Measurements from ENCODE around the gene MSH5. TPM values are rescaled to one million over a fixed set of nuclear protein-coding genes. Genes with fewer than 3 reads are reported as not detected.

Gene MSH5
- total RNA-seq, 3 donors from 2014 or later, result 14.1 to 29.9 (median 29.7) TPM

- ATAC-seq, result no peak
- intact Hi-C loops (cut with DNase I, micrococcal nuclease), result no loop called here
- TF ChIP-seq, protein P1, sequence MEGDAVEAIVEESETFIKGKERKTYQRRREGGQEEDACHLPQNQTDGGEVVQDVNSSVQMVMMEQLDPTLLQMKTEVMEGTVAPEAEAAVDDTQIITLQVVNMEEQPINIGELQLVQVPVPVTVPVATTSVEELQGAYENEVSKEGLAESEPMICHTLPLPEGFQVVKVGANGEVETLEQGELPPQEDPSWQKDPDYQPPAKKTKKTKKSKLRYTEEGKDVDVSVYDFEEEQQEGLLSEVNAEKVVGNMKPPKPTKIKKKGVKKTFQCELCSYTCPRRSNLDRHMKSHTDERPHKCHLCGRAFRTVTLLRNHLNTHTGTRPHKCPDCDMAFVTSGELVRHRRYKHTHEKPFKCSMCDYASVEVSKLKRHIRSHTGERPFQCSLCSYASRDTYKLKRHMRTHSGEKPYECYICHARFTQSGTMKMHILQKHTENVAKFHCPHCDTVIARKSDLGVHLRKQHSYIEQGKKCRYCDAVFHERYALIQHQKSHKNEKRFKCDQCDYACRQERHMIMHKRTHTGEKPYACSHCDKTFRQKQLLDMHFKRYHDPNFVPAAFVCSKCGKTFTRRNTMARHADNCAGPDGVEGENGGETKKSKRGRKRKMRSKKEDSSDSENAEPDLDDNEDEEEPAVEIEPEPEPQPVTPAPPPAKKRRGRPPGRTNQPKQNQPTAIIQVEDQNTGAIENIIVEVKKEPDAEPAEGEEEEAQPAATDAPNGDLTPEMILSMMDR (IDR thresholded peaks at IDR 0.05), result no peak
- Histone ChIP-seq H3K36me3 (ENCODE audit: low read depth) (no peaks in the 10 kb centered on the region), H3K4me3 (no peak overlapping the region), H3K4me1 (ENCODE audit: low read depth) (peaks cover 21% of the 10 kb centered on the region), H3K9me3 (no peaks in the 10 kb centered on the region)
- DNase-seq, result no peak
Measured at GRCh38 chr6:31719001-31719400, 20.8 kb upstream of the MSH5 start.

DNA sequence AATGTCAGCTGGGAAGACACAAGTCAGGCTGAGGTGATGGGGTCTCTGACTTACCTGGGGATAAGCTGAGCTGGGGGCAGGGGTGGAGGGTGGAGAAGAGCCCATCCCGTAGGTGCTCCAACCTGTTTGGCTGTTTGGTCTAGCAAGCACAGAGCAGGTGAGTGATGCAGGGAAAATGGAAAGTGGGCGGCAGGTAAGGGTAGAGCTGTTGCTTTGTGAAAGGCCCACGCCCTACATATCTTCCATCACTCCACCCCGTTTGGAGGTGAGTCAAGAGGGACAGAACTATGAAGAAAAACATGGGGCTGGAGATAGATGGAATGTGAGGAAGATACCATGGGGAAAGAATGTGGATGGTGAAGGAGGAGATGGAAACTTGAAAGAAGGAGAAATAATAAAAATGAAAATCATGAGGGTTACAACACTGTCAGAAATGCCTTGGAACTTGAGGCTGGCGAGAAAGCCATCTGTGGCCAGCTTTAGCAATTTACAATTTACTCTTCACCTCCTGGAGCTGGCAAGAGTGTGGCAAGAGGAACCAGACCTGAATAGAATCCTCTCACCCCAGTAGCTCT, 19.5 kb upstream of the MSH5 start:
- H3K9me3 ChIP-seq, result no peaks in the 10 kb centered on the region
- H3K4me3 ChIP-seq, result no peak overlapping the region
- peak; percentile 6 for ATAC-seq
- TF ChIP-seq, protein P1 (IDR thresholded peaks at IDR 0.05), result no peak
- H3K4me1 ChIP-seq (ENCODE audit: low read depth), result peaks cover 16% of the 10 kb centered on the region
- intact Hi-C loops (cut with DNase I, micrococcal nuclease), result no loop called here
- H3K36me3 ChIP-seq (ENCODE audit: low read depth), result no peaks in the 10 kb centered on the region
- DNase-seq, result no peak

GRCh38 chr6:31721351-31722020, 18.3 kb upstream of the MSH5 start, which contains the start of gene LY6G6C:
TSS of gene LY6G6C (minus strand) at chr6:31721746. CDS start at chr6:31721679, 67 bp downstream.
- no peak for ATAC-seq
- TF ChIP-seq, protein P1 (IDR thresholded peaks at IDR 0.05), result no peak
- intact Hi-C loops (cut with DNase I, micrococcal nuclease), result no loop called here

DNA sequence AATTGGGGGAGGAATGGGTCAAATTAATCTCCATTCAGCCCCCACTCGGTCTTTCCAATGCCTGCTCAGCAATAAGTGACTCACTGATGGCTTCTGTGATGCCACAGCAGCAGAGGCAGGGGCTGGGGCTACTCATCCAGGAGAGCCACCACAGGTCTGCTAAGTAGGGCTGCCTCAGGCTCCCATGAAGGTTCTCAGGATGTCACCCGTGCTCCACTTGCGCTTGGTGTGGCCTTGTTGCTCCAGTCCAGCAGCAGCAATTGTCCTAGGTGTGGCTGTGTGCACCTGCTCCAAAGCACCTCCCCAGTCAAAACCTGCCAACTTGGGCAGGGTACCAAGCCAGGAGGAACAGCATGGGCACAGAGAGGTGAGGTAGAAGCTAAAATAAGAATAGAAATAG, 17.6 kb upstream of the MSH5 start:
- intact Hi-C loops (cut with DNase I, micrococcal nuclease), result no loop called here
- DNase-seq (no peak), ATAC-seq (peak; percentile 4)
- TF ChIP-seq, protein P1 (IDR thresholded peaks at IDR 0.05), result no peak
- peaks cover 25% of the 10 kb centered on the region for H3K4me1 ChIP-seq (ENCODE audit: low read depth)
- H3K9me3 ChIP-seq, result no peaks in the 10 kb centered on the region
- no peak overlapping the region for H3K4me3 ChIP-seq
- H3K36me3 ChIP-seq (ENCODE audit: low read depth), result no peaks in the 10 kb centered on the region

More at GRCh38 chr6:31721351-31722020, 18.3 kb upstream of the MSH5 start, which contains the start of gene LY6G6C:
- Histone ChIP-seq H3K9me3 (no peaks in the 10 kb centered on the region), H3K4me3 (no peak within 1 kb of the TSS), H3K4me1 (ENCODE audit: low read depth) (peaks cover 21% of the 10 kb centered on the region), H3K36me3 (ENCODE audit: low read depth) (no peaks in the 10 kb centered on the region)
- no peak for DNase-seq

GRCh38 chr6:31723245-31723979, 16.4 kb upstream of the MSH5 start, which contains the start of gene MPIG6B:
TSS of gene MPIG6B (plus strand) at chr6:31723373. CDS start at chr6:31723384, 11 bp downstream.
- TF ChIP-seq, protein P1 (IDR thresholded peaks at IDR 0.05), result no peak
- Histone ChIP-seq H3K4me1 (ENCODE audit: low read depth) (peaks cover 23% of the 10 kb centered on the region), H3K9me3 (no peaks in the 10 kb centered on the region), H3K36me3 (ENCODE audit: low read depth) (no peaks in the 10 kb centered on the region), H3K4me3 (no peak within 1 kb of the TSS)
- no peak for ATAC-seq
- DNase-seq, result no peak
- intact Hi-C loops (cut with DNase I, micrococcal nuclease), result no loop called here

All from mucosa of descending colon (tissue), 3 donors.